ENCODE results near the gene CLASP1. TPM values are rescaled to one million over a fixed set of nuclear protein-coding genes. Genes with fewer than 3 reads are reported as not detected.

CLASP1 gene
- total and polyA plus RNA-seq, 2 of the 8 experiments (the other 6 are each of a cell fraction or from before 2014, with no cell fraction given), result 7.3 to 53.9 TPM

- DNase-seq (ENCODE audit: low read depth in 1 of 2, low spot score in 2 of 2) (no peak), FAIRE-seq (no peak)
- WGBS, 2 experiments (ENCODE audit: extremely low coverage in 1 of 2, insufficient coverage in 1 of 2, insufficient read length in 1 of 2, insufficient replicate concordance in 2 of 2, low coverage in 1 of 2, low lambda C conversion rate in 2 of 2, missing lambda C conversion rate in 1 of 2), result 92 to 100% methylated on average over 1 to 6 of the region's 6 CpGs
- no peak overlapping the region for H2BK15ac ChIP-seq (ENCODE audit: low read length)
- H3K4me3 ChIP-seq (ENCODE audit: extremely low read depth in 1 of 4, insufficient read depth in 2 of 4, low read depth in 3 of 4, low read length in 4 of 4), result no peak overlapping the region
- peak overlapping the region; percentile 95 for H3K56ac ChIP-seq (replicated peaks; ENCODE audit: insufficient read length, low read depth, low read length)
- ChIA-PET POLR2A (ENCODE audit: partially characterized antibody) (interaction anchor here (1.7 kb wide), 1 partner anchor 52 kb away, joined by 6 read pairs; the partner anchor contains the start of gene RNU4ATAC), CTCF (ENCODE audit: partially characterized antibody) (interaction anchor here (1.1 to 1.9 kb wide), 6 partner anchors 11 to 34 kb away, joined by 3 to 10 read pairs (median 8); no protein-coding TSS in a partner anchor)
- H4K5ac ChIP-seq (ENCODE audit: insufficient read length, low read depth, low read length), result no peak overlapping the region
- H3K36me3 ChIP-seq (ENCODE audit: control insufficient read depth in 2 of 4, insufficient read depth in 4 of 4, low read length in 3 of 4), result no peaks in the 10 kb centered on the region
- H3K27ac ChIP-seq (ENCODE audit: low read depth, low read length), result no peak overlapping the region
- H2AK5ac ChIP-seq (ENCODE audit: low read depth, low read length), result no peak overlapping the region
- H3K23me2 ChIP-seq (ENCODE audit: low read depth, low read length), result peaks cover 6% of the 10 kb centered on the region; the same call in 1 of the 2 replicates
- no peak overlapping the region for H2BK12ac ChIP-seq (ENCODE audit: low read depth, low read length)
- H3K79me2 ChIP-seq (ENCODE audit: control insufficient read depth in 1 of 2, insufficient read depth in 2 of 2, low read length in 2 of 2), result peaks cover 0 to 12% of the 10 kb centered on the region in 2 experiments; a peak in 1 of 4 replicates
- H4K20me1 ChIP-seq (replicated peaks in 1 of 2; ENCODE audit: control insufficient read depth in 1 of 2, insufficient read depth in 2 of 2, low read length in 2 of 2), result peaks cover 0 to 4% of the 10 kb centered on the region in 2 experiments
- H2BK5ac ChIP-seq (ENCODE audit: low read depth, low read length), result no peak overlapping the region
- no peaks in the 10 kb centered on the region for H3K27me3 ChIP-seq (replicated peaks in 1 of 4; ENCODE audit: control insufficient read depth in 3 of 4, extremely low read depth in 1 of 4, insufficient read depth in 3 of 4, low read length in 3 of 4)
- H4K91ac ChIP-seq (replicated peaks; ENCODE audit: insufficient read length, low read length), result no peak overlapping the region
- H3K4me2 ChIP-seq (ENCODE audit: insufficient read depth in 1 of 2, low read depth in 2 of 2, low read length in 2 of 2), result no peak overlapping the region
- H2BK20ac ChIP-seq (ENCODE audit: low read length), result no peak overlapping the region
- no peak overlapping the region for H2BK120ac ChIP-seq (replicated peaks; ENCODE audit: low read depth, low read length)
- no peak overlapping the region for H3K9ac ChIP-seq (replicated peaks in 1 of 4; ENCODE audit: extremely low read depth in 1 of 4, low read depth in 3 of 4, low read length in 3 of 4)
- H3K9me3 ChIP-seq (ENCODE audit: insufficient read depth in 2 of 2, low read depth in 1 of 2, low read length in 1 of 2), result no peaks in the 10 kb centered on the region
- H3K18ac ChIP-seq (ENCODE audit: extremely low read depth, low read length), result no peak overlapping the region
- H3K79me1 ChIP-seq (ENCODE audit: low read depth, low read length), result peaks cover 13% of the 10 kb centered on the region
- H3K4ac ChIP-seq (replicated peaks; ENCODE audit: insufficient read length, low read depth, low read length), result no peak overlapping the region
- H4K8ac ChIP-seq (ENCODE audit: extremely low read depth, insufficient read depth, low read length), result no peak overlapping the region; the same call in 1 of the 2 replicates
- peaks cover 0 to 6% (median 2%) of the 10 kb centered on the region in 4 experiments; a peak in 3 of 7 replicates for H3K4me1 ChIP-seq (replicated peaks in 1 of 4; ENCODE audit: control insufficient read depth in 3 of 4, insufficient read depth in 4 of 4, low read length in 3 of 4)
- no peak overlapping the region for H2AFZ ChIP-seq (ENCODE audit: low read length)
- no peak overlapping the region for H3K23ac ChIP-seq (ENCODE audit: insufficient read length)
- H3K14ac ChIP-seq (ENCODE audit: insufficient read length), result no peak overlapping the region
- no peak for TF ChIP-seq ASH2L (IDR thresholded peaks at IDR 0.05; ENCODE audit: low read length)
- no peak for TF ChIP-seq EP300 (IDR thresholded peaks at IDR 0.05; ENCODE audit: borderline replicate concordance in 1 of 2, low read depth in 2 of 2, low read length in 2 of 2)
- TF ChIP-seq RBBP5 (IDR thresholded peaks at IDR 0.05; ENCODE audit: borderline replicate concordance, low read depth, low read length), result no peak
- no peak for TF ChIP-seq TAF7 (optimal IDR thresholded peaks at IDR 0.05; ENCODE audit: borderline replicate concordance, low read depth, low read length)
- TF ChIP-seq TEAD4 (IDR thresholded peaks at IDR 0.05; ENCODE audit: low read depth, low read length), result no peak
- TF ChIP-seq NRF1 (IDR thresholded peaks at IDR 0.05; ENCODE audit: low read depth, low read length), result no peak
- no peak for TF ChIP-seq KDM1A (IDR thresholded peaks at IDR 0.05; ENCODE audit: borderline replicate concordance, low read length)
- TF ChIP-seq YY1 (IDR thresholded peaks at IDR 0.05; ENCODE audit: low read depth, low read length), result no peak
- no peak for TF ChIP-seq ZNF274 (IDR thresholded peaks at IDR 0.05; ENCODE audit: borderline replicate concordance, extremely low read depth, low read length)
Observed at GRCh38 chr2:121478996-121479745, 170.1 kb downstream of the CLASP1 start.

Measured in H1 (cell line).